Vagina (tissue), 2 donors: Measurements from ENCODE around the gene ARID5B. TPM values are rescaled to one million over a fixed set of nuclear protein-coding genes. Genes with fewer than 3 reads are reported as not detected.

ENCODE experiments used
- DNase-seq, 2 donors: peaks; one replicate each; pipeline ENCODE4 v3.0.0-alpha.2; 2017; ENCODE audit errors: extremely low spot score in 2 of 2
- H3K27ac ChIP-seq: fragments of 200-600 bp; sonication (generic); one replicate; pipeline ENCODE4 v1.5.1; 2019
- H3K27me3 ChIP-seq: fragments of 200-600 bp; sonication (generic); one replicate; pipeline ENCODE4 v1.5.1; 2019
- H3K36me3 ChIP-seq, 2 donors: fragments of 200-600 bp; sonication (generic); one replicate each; pipeline ENCODE4 v1.5.1; 2017 to 2019
- H3K4me1 ChIP-seq: fragments of 200-600 bp; sonication (generic); one replicate; pipeline ENCODE4 v1.5.1; 2019
- H3K4me3 ChIP-seq, 2 donors: fragments of 200-600 bp; sonication (generic); 1 replicate in 1 of 2; 2 replicates in 1 of 2; pipeline ENCODE4 v1.5.1; 2016 to 2019
- H3K9me3 ChIP-seq: fragments of 200-600 bp; sonication (generic); one replicate; pipeline ENCODE4 v1.5.1; 2019
- POLR2A ChIP-seq, 2 donors: fragments of 450-650 bp; IDR thresholded peaks; one replicate each; pipeline ENCODE4 v1.6.1; 2017; ENCODE audit warnings: antibody characterized with exemption in 2 of 2, mild to moderate bottlenecking in 2 of 2, moderate library complexity in 2 of 2
- POLR2AphosphoS5 ChIP-seq, 2 donors: sonication (generic); formaldehyde crosslinking; IDR thresholded peaks; one replicate each; pipeline ENCODE4 v1.9.0; 2017; ENCODE audit warnings: antibody characterized with exemption in 2 of 2, mild to moderate bottlenecking in 2 of 2, low read depth in 1 of 2; ENCODE audit not compliant: insufficient read depth in 1 of 2
- intact Hi-C: fragments of 100-400 bp; cut with DNase I; formaldehyde crosslinking; loops from one replicate; pipeline ENCODE4 v1.15.1; 2023
- total RNA-seq: library from RNA; depleted of rRNA; stranded (reverse); fragments of >200 nt; gene quantifications from one replicate; pipeline ENCODE4 v1.2.3, GENCODE V29; 2016
- TF ChIP-seq, protein P1 (sequence below), 3 experiments: fragments of 450-650 bp in 2 of 3; fragments of 200-600 bp in 1 of 3; sonication (generic) in 1 of 3; IDR thresholded peaks; one replicate each; pipeline ENCODE4 v1.5.1; 2017 to 2019; ENCODE audit warnings: antibody characterized with exemption in 3 of 3, mild to moderate bottlenecking in 2 of 3, moderate library complexity in 2 of 3

The ARID5B gene
- total RNA-seq, 1 donor from 2014 or later, result 75.9 TPM

DNA sequence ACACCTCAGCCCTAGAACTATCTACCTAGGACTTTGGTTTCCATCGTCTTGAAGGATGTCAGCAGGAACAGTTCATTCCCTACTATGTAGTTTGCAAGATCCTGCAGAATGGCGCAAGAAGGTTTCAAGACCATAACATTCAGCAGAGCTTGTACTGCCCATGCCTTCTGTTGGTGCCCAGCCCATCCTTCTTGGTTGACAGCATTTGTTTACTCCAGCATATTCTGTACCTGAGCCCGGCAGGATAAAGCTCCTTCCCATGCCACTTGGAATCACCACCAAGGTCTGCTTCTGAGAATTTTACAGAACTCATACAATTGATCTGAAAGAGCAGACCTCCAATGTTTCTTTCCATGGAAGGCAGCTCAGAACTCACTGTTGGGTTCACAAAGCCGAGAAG is 150.8 kb downstream of the ARID5B start:
- peaks cover 0 to 24% of the 10 kb centered on the region in 2 donors for H3K36me3 ChIP-seq
- peak overlapping the region; percentile 61 to 63 for H3K4me3 ChIP-seq
- DNase-seq, result no peak
- no peaks in the 10 kb centered on the region for H3K9me3 ChIP-seq
- H3K27me3 ChIP-seq, result no peaks in the 10 kb centered on the region
- intact Hi-C loops, result no loop called here
- TF ChIP-seq POLR2A (IDR thresholded peaks at IDR 0.05) (no peak), POLR2AphosphoS5 (IDR thresholded peaks at IDR 0.05; ENCODE audit: insufficient read depth in 1 of 2, low read depth in 1 of 2) (no peak)
- TF ChIP-seq, protein P1, sequence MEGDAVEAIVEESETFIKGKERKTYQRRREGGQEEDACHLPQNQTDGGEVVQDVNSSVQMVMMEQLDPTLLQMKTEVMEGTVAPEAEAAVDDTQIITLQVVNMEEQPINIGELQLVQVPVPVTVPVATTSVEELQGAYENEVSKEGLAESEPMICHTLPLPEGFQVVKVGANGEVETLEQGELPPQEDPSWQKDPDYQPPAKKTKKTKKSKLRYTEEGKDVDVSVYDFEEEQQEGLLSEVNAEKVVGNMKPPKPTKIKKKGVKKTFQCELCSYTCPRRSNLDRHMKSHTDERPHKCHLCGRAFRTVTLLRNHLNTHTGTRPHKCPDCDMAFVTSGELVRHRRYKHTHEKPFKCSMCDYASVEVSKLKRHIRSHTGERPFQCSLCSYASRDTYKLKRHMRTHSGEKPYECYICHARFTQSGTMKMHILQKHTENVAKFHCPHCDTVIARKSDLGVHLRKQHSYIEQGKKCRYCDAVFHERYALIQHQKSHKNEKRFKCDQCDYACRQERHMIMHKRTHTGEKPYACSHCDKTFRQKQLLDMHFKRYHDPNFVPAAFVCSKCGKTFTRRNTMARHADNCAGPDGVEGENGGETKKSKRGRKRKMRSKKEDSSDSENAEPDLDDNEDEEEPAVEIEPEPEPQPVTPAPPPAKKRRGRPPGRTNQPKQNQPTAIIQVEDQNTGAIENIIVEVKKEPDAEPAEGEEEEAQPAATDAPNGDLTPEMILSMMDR (IDR thresholded peaks at IDR 0.05), result no peak
- peaks cover 78% of the 10 kb centered on the region for H3K4me1 ChIP-seq
- H3K27ac ChIP-seq, result peak overlapping the region; percentile 97

DNA sequence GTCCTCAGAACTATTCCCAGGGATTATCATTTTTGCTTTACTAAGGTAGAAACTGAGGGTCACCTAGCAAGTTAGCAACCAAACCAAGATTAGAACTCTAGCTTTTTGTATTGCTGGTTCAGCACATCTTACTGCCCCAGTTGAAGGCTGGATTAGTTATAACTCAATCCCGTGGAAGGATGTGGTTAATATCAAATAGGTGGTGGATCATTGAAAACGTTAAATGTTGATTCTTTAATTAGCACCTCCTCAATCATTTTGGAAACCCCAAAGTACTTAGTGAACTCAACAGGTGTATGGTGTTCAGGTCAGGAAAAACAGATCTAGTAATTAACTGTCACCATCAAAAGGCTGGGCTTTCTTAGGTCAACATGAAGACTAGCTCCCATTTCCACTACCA is 152.4 kb downstream of the ARID5B start:
- Histone ChIP-seq H3K4me3 (peak overlapping the region; percentile 61 to 63), H3K9me3 (no peaks in the 10 kb centered on the region), H3K36me3 (peaks cover 0 to 24% of the 10 kb centered on the region in 2 donors), H3K4me1 (peaks cover 80% of the 10 kb centered on the region), H3K27me3 (no peaks in the 10 kb centered on the region), H3K27ac (peak overlapping the region; percentile 97)
- TF ChIP-seq POLR2A (IDR thresholded peaks at IDR 0.05) (no peak), POLR2AphosphoS5 (IDR thresholded peaks at IDR 0.05; ENCODE audit: insufficient read depth in 1 of 2, low read depth in 1 of 2) (no peak)
- TF ChIP-seq, protein P1 (IDR thresholded peaks at IDR 0.05), result no peak
- DNase-seq, result no peak
- intact Hi-C loops, result no loop called here

DNA sequence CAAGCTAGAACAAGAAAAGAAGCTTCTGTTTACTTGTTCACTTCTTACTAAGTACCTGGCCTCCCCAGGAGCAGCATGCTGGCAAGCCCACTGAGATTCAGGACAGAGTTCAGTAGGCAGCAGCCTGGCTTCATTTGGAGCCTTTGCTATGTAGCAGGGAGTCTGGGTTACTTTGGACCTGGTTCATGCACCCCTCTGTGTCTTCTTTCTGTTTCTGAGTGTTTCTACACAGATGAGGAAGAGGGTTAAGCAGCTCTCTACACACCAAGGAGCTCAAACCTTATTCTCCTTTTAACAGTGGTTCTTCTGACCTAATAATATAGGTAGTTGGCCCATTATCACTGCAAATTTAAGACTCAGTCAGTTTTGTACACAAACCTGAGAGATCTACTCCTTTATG is 152.9 kb downstream of the ARID5B start:
- Histone ChIP-seq H3K27ac (peak overlapping the region; percentile 97), H3K4me3 (peak overlapping the region; percentile 4 to 63), H3K36me3 (peaks cover 0 to 24% of the 10 kb centered on the region in 2 donors), H3K9me3 (no peaks in the 10 kb centered on the region), H3K27me3 (no peaks in the 10 kb centered on the region), H3K4me1 (peaks cover 85% of the 10 kb centered on the region)
- TF ChIP-seq, protein P1 (IDR thresholded peaks at IDR 0.05), result no peak
- TF ChIP-seq POLR2AphosphoS5 (IDR thresholded peaks at IDR 0.05; ENCODE audit: insufficient read depth in 1 of 2, low read depth in 1 of 2) (no peak), POLR2A (IDR thresholded peaks at IDR 0.05) (no peak)
- intact Hi-C loops, result no loop called here
- no peak for DNase-seq

DNA sequence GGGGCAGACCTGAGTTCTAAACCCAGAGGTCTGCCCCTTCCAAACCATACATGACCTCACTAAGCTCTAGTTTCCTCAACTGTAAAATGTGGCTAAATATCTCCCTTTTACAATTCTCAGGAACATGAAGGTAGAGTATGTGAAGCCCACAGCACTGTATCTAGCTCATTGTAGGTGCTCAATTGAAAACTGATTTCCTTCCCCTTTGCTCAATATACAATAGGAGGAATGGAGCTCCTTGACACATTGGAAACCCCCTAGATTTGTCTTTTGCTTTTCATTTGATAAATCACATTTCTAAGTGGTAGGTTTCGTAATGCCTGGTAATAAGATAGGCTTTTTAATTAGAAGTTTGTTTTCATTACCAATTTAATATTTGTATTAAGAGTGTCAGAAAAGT is 153.3 kb downstream of the ARID5B start:
- DNase-seq, result no peak
- H3K27ac ChIP-seq, result peak overlapping the region; percentile 97
- peak overlapping the region; percentile 4 to 63 for H3K4me3 ChIP-seq
- H3K27me3 ChIP-seq, result no peaks in the 10 kb centered on the region
- no peak for TF ChIP-seq POLR2AphosphoS5 (IDR thresholded peaks at IDR 0.05; ENCODE audit: insufficient read depth in 1 of 2, low read depth in 1 of 2)
- no peak for TF ChIP-seq POLR2A (IDR thresholded peaks at IDR 0.05)
- TF ChIP-seq, protein P1 (IDR thresholded peaks at IDR 0.05), result no peak
- H3K4me1 ChIP-seq, result peaks cover 89% of the 10 kb centered on the region
- H3K36me3 ChIP-seq, result peaks cover 0 to 24% of the 10 kb centered on the region in 2 donors
- no peaks in the 10 kb centered on the region for H3K9me3 ChIP-seq
- intact Hi-C loops, result loop anchor here (5.0 kb wide), 1 partner anchor 42 kb away; no protein-coding TSS in a partner anchor

DNA sequence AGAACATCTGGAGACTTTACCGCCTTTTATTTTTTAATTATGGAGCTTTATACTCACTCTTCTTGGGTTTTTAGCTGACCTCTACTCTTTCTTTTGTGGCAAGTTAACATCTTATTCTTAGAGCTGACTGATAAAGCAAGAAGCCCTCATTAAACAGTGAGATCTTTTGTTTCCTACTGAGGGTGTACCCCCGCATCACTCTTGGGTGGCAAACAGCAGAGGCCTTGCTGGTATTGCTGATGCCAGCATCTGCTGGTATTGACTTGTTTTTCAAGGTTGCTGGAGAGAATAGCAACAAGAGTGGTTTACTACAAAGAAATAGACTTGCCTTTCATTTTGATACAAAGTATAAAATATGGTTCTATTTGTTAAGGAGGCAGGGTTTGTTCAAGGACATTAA is 154.7 kb downstream of the ARID5B start:
- no peaks in the 10 kb centered on the region for H3K27me3 ChIP-seq
- H3K4me3 ChIP-seq, result peak overlapping the region; percentile 15 to 39
- H3K27ac ChIP-seq, result peak overlapping the region; percentile 97
- H3K9me3 ChIP-seq, result no peaks in the 10 kb centered on the region
- no peak for DNase-seq
- intact Hi-C loops, result loop anchor here (5.0 kb wide), 1 partner anchor 41 kb away; no protein-coding TSS in a partner anchor
- H3K4me1 ChIP-seq, result peaks cover 95% of the 10 kb centered on the region
- TF ChIP-seq POLR2AphosphoS5 (IDR thresholded peaks at IDR 0.05; ENCODE audit: insufficient read depth in 1 of 2, low read depth in 1 of 2) (no peak), POLR2A (IDR thresholded peaks at IDR 0.05) (no peak)
- TF ChIP-seq, protein P1 (IDR thresholded peaks at IDR 0.05), result no peak
- peaks cover 0 to 31% of the 10 kb centered on the region in 2 donors for H3K36me3 ChIP-seq
